NOMO-1 treated with dmso at 0.1 percent for 144 hours (cell line): ENCODE measurements around the gene OS9.

Source experiments
- DNase-seq: peaks from one replicate; lab custom pipeline; 2025; ENCODE audit not compliant: unreplicated experiment; lab: John Stamatoyannopoulos, UW

The OS9 gene

GRCh38 chr12:57735952-57736740, 42.2 kb downstream of the OS9 start:
- no peak for DNase-seq

DNA sequence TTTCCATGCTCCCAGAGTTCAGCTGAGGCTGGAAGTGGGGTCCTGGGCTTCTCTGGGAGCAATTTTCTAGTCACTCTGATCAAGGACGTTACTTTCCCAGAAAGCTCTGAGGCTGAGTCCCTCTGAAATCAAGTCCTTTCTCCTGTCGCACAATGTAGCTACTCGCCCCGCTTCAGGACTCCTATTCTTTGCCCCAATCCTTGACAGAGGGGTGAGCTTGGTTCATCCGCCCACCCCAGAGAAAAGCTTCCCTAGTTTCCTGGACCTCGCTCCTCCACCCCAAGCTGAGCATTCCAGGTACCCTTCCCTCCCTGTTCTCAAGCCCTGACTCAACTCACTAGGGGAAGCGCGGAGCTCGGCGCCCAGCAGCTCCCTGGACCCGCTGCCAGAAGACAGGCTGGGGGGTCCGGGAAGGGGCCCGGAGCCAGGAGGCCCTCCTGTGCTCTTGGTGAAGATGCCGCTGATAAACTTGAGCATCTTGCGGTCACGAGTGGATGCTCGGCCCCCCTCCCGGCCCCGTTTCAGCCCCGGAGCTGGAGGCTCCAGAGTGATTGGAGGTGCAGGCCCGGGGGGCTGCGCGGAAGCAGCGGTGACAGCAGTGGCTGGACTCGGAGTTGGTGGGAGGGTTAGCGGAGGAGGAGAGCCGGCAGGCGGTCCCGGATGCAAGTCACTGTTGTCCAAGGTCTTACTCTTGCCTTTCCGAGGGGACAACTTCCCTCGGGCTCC, 43.0 kb downstream of the OS9 start:
- no peak for DNase-seq

- no peak for DNase-seq
Measured at GRCh38 chr12:57737467-57738460, 43.8 kb downstream of the OS9 start.

DNA sequence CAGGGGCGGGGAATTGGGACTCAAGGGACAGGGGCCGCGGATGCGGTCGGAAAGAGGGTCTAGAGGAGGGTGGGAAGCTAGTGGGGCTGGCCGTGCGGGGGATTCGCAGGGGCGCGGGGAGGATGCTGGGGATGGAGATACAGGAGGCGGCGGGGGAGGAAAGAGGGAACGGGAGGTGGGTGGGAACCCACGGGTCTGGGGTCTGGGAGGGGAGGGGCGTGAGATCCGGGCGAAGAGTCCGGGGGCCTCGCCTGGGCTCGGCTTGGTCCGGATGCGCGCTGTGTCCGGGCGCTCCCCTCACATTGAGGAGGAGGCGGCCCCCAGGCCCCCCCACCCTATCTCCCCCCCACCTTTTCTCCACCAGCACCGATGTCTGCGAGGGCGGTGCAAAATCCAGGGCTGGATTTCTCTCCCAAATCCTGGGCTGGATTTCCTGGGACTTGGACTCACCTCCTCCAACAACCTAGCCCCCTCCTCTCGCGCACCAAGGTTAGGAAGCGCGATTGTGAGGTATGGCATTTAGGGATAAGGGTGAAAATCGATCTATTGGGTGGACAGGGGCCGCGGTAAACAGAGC, 44.8 kb downstream of the OS9 start, which contains the start of gene AGAP2:
Gene AGAP2 (minus strand): TSS at position 82 of the 577 bp plus-strand sequence. CDS start 496 bp downstream, outside the sequence.
- no peak for DNase-seq

- DNase-seq = no peak
Measured at GRCh38 chr12:57739387-57739786, 45.5 kb downstream of the OS9 start.

GRCh38 chr12:57739914-57740538, 46.1 kb downstream of the OS9 start:
- DNase-seq = no peak

DNA sequence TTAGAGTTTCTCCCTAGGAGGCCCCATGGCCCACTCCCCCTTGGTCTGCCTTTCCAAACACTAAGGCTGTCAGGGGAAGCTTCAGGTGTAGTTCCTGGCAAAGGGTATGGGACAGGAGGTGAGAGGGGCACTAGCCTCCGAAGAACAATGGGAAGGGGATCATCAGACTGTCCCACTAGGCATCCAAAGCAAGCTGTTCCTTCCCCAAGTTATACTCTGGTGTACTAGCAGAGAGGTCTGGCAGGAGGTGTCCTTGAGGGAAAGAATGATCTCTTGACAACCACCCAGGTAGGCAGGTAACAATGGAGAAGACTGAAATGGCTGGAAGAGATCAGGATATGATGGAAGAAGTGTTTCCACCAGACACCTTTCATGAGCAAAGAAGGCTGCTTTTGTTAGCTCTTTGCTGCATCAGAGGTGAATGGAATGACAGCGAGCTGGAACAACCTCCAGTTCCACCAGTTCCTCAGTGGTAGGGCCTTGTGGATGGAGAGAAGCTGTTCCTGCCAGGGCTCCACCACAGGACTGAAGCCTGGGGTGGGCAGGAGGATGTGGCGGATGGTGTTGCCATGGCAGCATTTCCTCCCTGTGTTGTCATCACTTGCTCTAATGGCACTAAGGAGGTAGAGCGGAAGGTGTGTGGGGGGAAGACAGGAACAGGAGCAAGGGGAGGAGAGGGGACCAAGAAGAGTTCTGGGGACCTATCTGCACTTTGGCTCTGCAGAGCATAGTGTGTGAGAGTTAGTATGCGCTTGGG, 46.9 kb downstream of the OS9 start:
- DNase-seq = no peak

GRCh38 chr12:57741413-57741789, 47.5 kb downstream of the OS9 start:
- no peak for DNase-seq

GRCh38 chr12:57741844-57742738, 48.2 kb downstream of the OS9 start:
- DNase-seq = peak; percentile 48

GRCh38 chr12:57743769-57744168, 49.8 kb downstream of the OS9 start:
- DNase-seq = no peak

DNA sequence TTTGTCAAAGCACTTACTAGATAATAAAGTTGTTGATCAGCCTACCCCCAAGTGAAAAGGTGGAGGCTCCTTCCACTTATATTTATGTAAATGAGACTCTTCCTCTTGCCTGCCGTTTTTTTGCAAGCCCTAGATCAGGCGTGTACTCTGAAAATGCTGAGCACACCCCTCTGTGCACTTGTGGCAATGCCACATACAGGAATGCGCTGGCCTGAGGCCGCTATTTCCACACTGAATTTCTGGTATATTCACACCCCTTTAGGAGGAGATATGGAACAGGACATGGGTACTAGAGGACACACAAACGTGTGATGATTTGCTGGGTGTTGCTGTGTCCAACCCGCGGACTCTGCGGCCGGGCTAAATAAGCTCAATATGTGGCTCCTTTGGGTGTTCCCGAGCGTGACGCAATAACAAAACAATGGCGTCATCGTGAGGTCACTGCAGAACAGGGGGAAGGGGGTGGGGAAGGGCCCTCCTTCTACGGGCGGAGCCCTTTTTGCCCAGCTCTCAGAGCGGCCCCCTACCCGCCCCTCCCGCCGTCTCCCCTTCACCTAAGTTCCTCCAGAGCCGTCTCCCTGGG, 50.4 kb downstream of the OS9 start:
- DNase-seq = peak; percentile 42

DNA sequence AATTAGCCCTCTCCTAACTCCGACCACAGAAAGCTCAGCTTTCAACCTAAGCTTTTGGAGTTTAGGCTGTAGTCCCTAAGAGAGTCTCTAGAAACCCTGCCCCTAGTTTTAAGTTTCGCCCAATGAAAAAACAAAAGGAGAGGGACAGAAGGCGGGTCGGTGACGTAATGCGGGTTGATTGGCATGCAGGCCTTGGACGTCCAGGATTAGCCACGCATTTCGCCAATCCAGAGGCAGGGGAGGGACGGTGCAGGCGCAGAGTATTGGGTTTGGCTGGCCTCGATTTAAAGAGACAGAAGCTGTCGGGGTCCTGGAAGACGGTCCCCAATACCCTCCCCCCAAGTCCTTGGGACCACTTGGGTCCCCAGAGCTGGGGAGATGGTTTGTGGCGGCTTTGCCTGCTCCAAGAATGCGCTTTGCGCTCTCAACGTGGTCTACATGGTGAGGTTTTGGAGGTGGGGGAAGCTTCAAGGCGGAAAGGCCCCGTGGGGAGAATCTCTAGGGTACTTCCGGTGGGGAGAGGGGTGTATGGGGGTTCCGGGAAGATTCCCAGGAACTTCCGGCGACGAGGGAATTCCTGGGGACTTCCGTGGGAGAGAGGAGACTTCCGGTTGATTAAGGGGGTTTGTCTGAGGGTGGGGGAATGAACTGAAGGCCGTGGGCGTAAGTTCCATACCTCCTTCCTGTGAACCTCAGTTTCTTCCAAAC, 51.0 kb downstream of the OS9 start, which contains the start of gene TSPAN31:
Gene TSPAN31 (plus strand): TSS at position 263 of the 708 bp plus-strand sequence. CDS start 116 bp downstream, at position 379.
- DNase-seq = peak; percentile 97

DNA sequence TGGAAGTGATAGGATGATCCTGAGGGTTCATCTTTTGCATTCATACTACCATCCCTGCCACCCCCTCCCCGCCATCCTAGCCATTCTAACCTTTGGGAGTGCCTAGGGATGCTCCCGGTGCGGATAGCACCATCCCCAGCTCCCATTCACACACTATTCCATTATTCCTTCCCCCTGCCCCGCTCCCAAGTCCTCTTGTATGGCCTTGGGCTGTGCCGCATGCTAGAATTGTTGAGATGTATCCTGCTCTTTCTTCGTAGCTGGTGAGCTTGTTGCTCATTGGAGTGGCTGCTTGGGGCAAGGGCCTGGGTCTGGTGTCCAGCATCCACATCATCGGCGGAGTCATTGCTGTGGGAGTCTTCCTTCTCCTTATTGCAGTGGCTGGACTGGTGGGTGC, 51.6 kb downstream of the OS9 start:
- no peak for DNase-seq

GRCh38 chr12:57746025-57746424, 52.1 kb downstream of the OS9 start:
- DNase-seq = no peak

DNA sequence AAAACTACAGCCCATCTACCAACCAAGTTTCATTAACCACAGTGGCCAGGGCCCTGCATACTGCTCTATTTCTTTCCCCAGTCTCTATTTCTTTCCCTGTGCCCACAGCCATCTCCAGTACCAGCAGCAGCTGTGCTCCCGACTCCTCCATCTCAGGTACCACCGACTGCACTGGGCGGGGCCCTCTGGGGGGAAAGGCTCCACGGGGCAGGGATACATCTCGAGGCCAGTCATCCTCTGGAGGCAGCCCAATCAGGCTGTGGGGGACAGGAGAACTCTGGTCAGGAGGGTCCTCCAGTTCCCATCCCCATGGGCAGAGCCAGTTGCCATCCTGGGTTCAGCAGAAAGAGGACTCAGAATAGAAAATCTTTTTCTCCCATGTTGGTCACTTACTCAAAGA, 55.1 kb downstream of the OS9 start:
- DNase-seq = no peak

GRCh38 chr12:57750561-57751431, 56.9 kb downstream of the OS9 start:
- DNase-seq = no peak

- DNase-seq = no peak
Measured at GRCh38 chr12:57751432-57751787, 57.5 kb downstream of the OS9 start.
